K562 (cell line): Measurements from ENCODE around the gene EIF2AK2. TPM values are rescaled to one million over a fixed set of nuclear protein-coding genes. Genes with fewer than 3 reads are reported as not detected.

Experiments used
- BACH1 ChIP-seq: fragments of 200-800 bp; sonication (Bioruptor generic); IDR thresholded peaks from 2 replicates; pipeline ENCODE4 v1.6.1; 2016; ENCODE audit warnings: missing genetic modification characterization, missing compliant biosample characterization
- BRD9 ChIP-seq: fragments of 450-650 bp; IDR thresholded peaks from 2 replicates; pipeline ENCODE4 v1.6.1; 2018; ENCODE audit warnings: low read depth; ENCODE audit not compliant: partially characterized antibody
- CGGBP1 ChIP-seq: fragments of 250-450 bp; sonication (Bioruptor Pico); IDR thresholded peaks from 2 replicates; pipeline ENCODE4 v1.9.0; 2021; ENCODE audit warnings: mild to moderate bottlenecking
- CHD4 ChIP-seq: fragments of 200-600 bp; sonication (generic); IDR thresholded peaks from 3 replicates; pipeline ENCODE4 v1.6.1; 2012; ENCODE audit warnings: low read depth, mild to moderate bottlenecking, mixed read lengths, low read length, inconsistent platforms; ENCODE audit not compliant: insufficient read depth, insufficient replicate concordance, poor library complexity, severe bottlenecking
- MCM5 ChIP-seq: fragments of 450-650 bp; IDR thresholded peaks from 2 replicates; pipeline ENCODE4 v1.6.1; 2016; ENCODE audit warnings: low read depth
- MGA ChIP-seq: fragments of 450-650 bp; IDR thresholded peaks from 2 replicates; pipeline ENCODE4 v1.6.1; 2016; ENCODE audit warnings: mild to moderate bottlenecking, moderate library complexity
- NFXL1 ChIP-seq: fragments of 450-650 bp; formaldehyde crosslinking; IDR thresholded peaks from 2 replicates; pipeline ENCODE4 v1.4.0; 2021; ENCODE audit warnings: mild to moderate bottlenecking
- PRDM10 ChIP-seq: fragments of 450-650 bp; IDR thresholded peaks from 2 replicates; pipeline ENCODE4 v1.6.1; 2018; ENCODE audit not compliant: partially characterized antibody
- ZBTB8A ChIP-seq: fragments of 450-650 bp; IDR thresholded peaks from 2 replicates; pipeline ENCODE4 v1.6.1; 2018; ENCODE audit warnings: mild to moderate bottlenecking, moderate library complexity; ENCODE audit not compliant: partially characterized antibody
- ZNF589 ChIP-seq: fragments of 200-800 bp; sonication (Bioruptor generic); IDR thresholded peaks from 2 replicates; pipeline ENCODE4 v1.6.1; 2016; ENCODE audit warnings: low read depth, missing genetic modification characterization, missing compliant biosample characterization
- ZNF668 ChIP-seq: fragments of 250-450 bp; sonication (Bioruptor Pico); IDR thresholded peaks from 2 replicates; pipeline ENCODE4 v1.8.0; 2022; ENCODE audit warnings: mild to moderate bottlenecking, inconsistent platforms
- polyA plus RNA-seq, 8 experiments: library from polyadenylated mRNA; depleted of rRNA in 4 of 8; stranded (reverse) in 5 of 8; unstranded in 3 of 8; fragments of >200 nt; fragmentation: Nextera tagmentation in 2 of 8; fragmentation: Illumina TruSeq in 1 of 8; extraction: Ambion mirVana in 2 of 8; extraction: Trizol in 1 of 8; gene quantifications; 2 replicates each; pipeline versions ENCODE4 v1.2.1 to v1.2.3, GENCODE V29; 2011 to 2014; ENCODE audit warnings: inconsistent platforms in 1 of 8, missing spikeins in 1 of 8
- total RNA-seq, 7 experiments: library from RNA; depleted of rRNA in 6 of 7; stranded (reverse); fragments of >200 nt in 6 of 7; fragmentation: Illumina TruSeq in 2 of 7; extraction: Trizol in 2 of 7; gene quantifications; 2 replicates each; pipeline versions ENCODE4 v1.2.1 to v1.2.3, GENCODE V29; 2011 to 2021; ENCODE audit warnings: low replicate concordance in 1 of 7

The EIF2AK2 gene
- total and polyA plus RNA-seq, 9 of the 15 experiments (the other 6 are each of a cell fraction or from before 2014, with no cell fraction given): 3.8 to 19.5 (median 13.3) TPM

GRCh38 chr2:37196320-37197195 is 39.8 kb upstream of the EIF2AK2 start, which contains the start of gene CEBPZOS (continued):
- no peak for TF ChIP-seq PRDM10
- TF ChIP-seq CGGBP1 (CRISPR knock-in tag): no peak
- TF ChIP-seq BRD9: no peak
- no peak for TF ChIP-seq ZNF589 (CRISPR knock-in tag)
- no peak for TF ChIP-seq CHD4
- no peak for TF ChIP-seq MCM5
- peak; percentile 96 for TF ChIP-seq MGA
- no peak for TF ChIP-seq NFXL1 (CRISPR knock-in tag)
- no peak for TF ChIP-seq ZNF668 (CRISPR knock-in tag)
- TF ChIP-seq ZBTB8A: no peak
- TF ChIP-seq BACH1 (tag): no peak
